WTC11 (cell line): Measurements from ENCODE around the gene ATP6V1G2. TPM values are rescaled to one million over a fixed set of nuclear protein-coding genes. Genes with fewer than 3 reads are reported as not detected.

Experiments
- ATAC-seq: fragments of 200-7000 bp; cut with Tn5 transposase; 2 replicates; pipeline ENCODE4 v1.10.0; 2021; ENCODE audit warnings: mild to moderate bottlenecking, moderate library complexity
- CTCF ChIA-PET: fragments of 300-600 bp; sonication (Branson Sonifier 250); formaldehyde crosslinking; loops from one replicate; lab custom pipeline; 2021; ENCODE audit warnings: antibody characterized with exemption; lab: Charles Lee
- POLR2A ChIA-PET: fragments of 350-600 bp; sonication (Branson Sonifier 250); formaldehyde crosslinking; loops from one replicate; lab custom pipeline; 2021; ENCODE audit warnings: antibody characterized with exemption; lab: Charles Lee
- DNase-seq: peaks from one replicate; pipeline ENCODE4 v3.0.0; 2021; ENCODE audit warnings: low spot score
- H3K27ac Mint-ChIP-seq: 2 replicates; pipeline ENCODE4 v1.8.0; 2021; ENCODE audit warnings: mixed read lengths
- H3K27me3 Mint-ChIP-seq: 2 replicates; pipeline ENCODE4 v1.8.0; 2021; ENCODE audit warnings: low read depth, mild to moderate bottlenecking, moderate library complexity, mixed read lengths
- H3K36me3 Mint-ChIP-seq: 2 replicates; pipeline ENCODE4 v1.8.0; 2021; ENCODE audit warnings: mixed read lengths
- H3K4me1 Mint-ChIP-seq: 2 replicates; pipeline ENCODE4 v1.8.0; 2022; ENCODE audit warnings: mixed read lengths
- H3K4me3 Mint-ChIP-seq: 2 replicates; pipeline ENCODE4 v1.8.0; 2021; ENCODE audit warnings: mild to moderate bottlenecking, moderate library complexity, mixed read lengths
- H3K9me3 Mint-ChIP-seq: 2 replicates; pipeline ENCODE4 v1.8.0; 2021; ENCODE audit warnings: mixed read lengths
- ETV6 ChIP-seq: sonication (generic); formaldehyde crosslinking; IDR thresholded peaks from 2 replicates; pipeline ENCODE4 v1.8.1; 2022; ENCODE audit warnings: mild to moderate bottlenecking, missing genetic modification reagents
- FOXP1 ChIP-seq: sonication (generic); formaldehyde crosslinking; IDR thresholded peaks from 2 replicates; pipeline ENCODE4 v1.8.0; 2022; ENCODE audit warnings: missing genetic modification reagents, mild to moderate bottlenecking, moderate library complexity, borderline replicate concordance
- GRHL2 ChIP-seq: fragments of 250-450 bp; sonication (Bioruptor Pico); IDR thresholded peaks from 2 replicates; pipeline ENCODE4 v1.8.0; 2022; ENCODE audit warnings: mild to moderate bottlenecking, moderate library complexity; ENCODE audit not compliant: insufficient replicate concordance, severe bottlenecking
- JUN ChIP-seq: sonication (generic); formaldehyde crosslinking; IDR thresholded peaks from 2 replicates; pipeline ENCODE4 v1.8.0; 2023; ENCODE audit warnings: mild to moderate bottlenecking, missing genetic modification reagents
- NFATC4 ChIP-seq: fragments of 250-450 bp; sonication (Bioruptor Pico); IDR thresholded peaks from 2 replicates; pipeline ENCODE4 v1.9.0; 2021; ENCODE audit warnings: mild to moderate bottlenecking
- NFE2L1 ChIP-seq: sonication (generic); formaldehyde crosslinking; IDR thresholded peaks from 2 replicates; pipeline ENCODE4 v1.8.1; 2023; ENCODE audit warnings: missing genetic modification reagents
- NR2C2 ChIP-seq: sonication (generic); formaldehyde crosslinking; IDR thresholded peaks from 2 replicates; pipeline ENCODE4 v1.8.0; 2022; ENCODE audit warnings: mild to moderate bottlenecking, missing genetic modification reagents
- SMAD4 ChIP-seq: sonication (generic); formaldehyde crosslinking; IDR thresholded peaks from 2 replicates; pipeline ENCODE4 v1.8.0; 2022; ENCODE audit warnings: mild to moderate bottlenecking, missing genetic modification reagents
- SP1 ChIP-seq: sonication (generic); formaldehyde crosslinking; conservative IDR thresholded peaks from 2 replicates; pipeline ENCODE4 v1.8.1; 2022; ENCODE audit warnings: missing genetic modification reagents
- TEAD4 ChIP-seq: sonication (generic); formaldehyde crosslinking; IDR thresholded peaks from 2 replicates; pipeline ENCODE4 v1.8.0; 2022; ENCODE audit warnings: mild to moderate bottlenecking, missing genetic modification reagents
- TP53 ChIP-seq: sonication (generic); formaldehyde crosslinking; IDR thresholded peaks from 2 replicates; pipeline ENCODE4 v1.8.1; 2023; ENCODE audit warnings: mild to moderate bottlenecking, missing genetic modification reagents
- total RNA-seq: library from RNA; stranded (reverse); gene quantifications from 3 replicates; pipeline ENCODE4 v1.2.3, GENCODE V29; 2021
- TF ChIP-seq, protein P1 (sequence below): fragments of 250-450 bp; sonication (Bioruptor Pico); IDR thresholded peaks from 2 replicates; pipeline ENCODE4 v1.9.0; 2021; ENCODE audit warnings: moderate library complexity, mild to moderate bottlenecking, inconsistent platforms, borderline replicate concordance
- TF ChIP-seq, protein P2 (sequence below): sonication (generic); formaldehyde crosslinking; IDR thresholded peaks from 2 replicates; pipeline ENCODE4 v1.8.1; 2022; ENCODE audit warnings: mild to moderate bottlenecking, moderate library complexity, missing genetic modification reagents
- TF ChIP-seq, protein P3 (sequence below): sonication (generic); formaldehyde crosslinking; IDR thresholded peaks from 2 replicates; pipeline ENCODE4 v1.8.1; 2023; ENCODE audit warnings: mild to moderate bottlenecking, missing genetic modification reagents, moderate library complexity
- TF ChIP-seq, protein P4 (sequence below): sonication (generic); formaldehyde crosslinking; IDR thresholded peaks from 2 replicates; pipeline ENCODE4 v1.8.0; 2022; ENCODE audit warnings: mild to moderate bottlenecking, missing genetic modification reagents
- TF ChIP-seq, protein P5 (sequence below): sonication (generic); formaldehyde crosslinking; IDR thresholded peaks from 2 replicates; pipeline ENCODE4 v1.8.0; 2023; ENCODE audit warnings: mild to moderate bottlenecking, missing genetic modification reagents
- TF ChIP-seq, protein P6 (sequence below): sonication (generic); formaldehyde crosslinking; IDR thresholded peaks from 2 replicates; pipeline ENCODE4 v1.8.1; 2023; ENCODE audit warnings: mild to moderate bottlenecking, missing genetic modification reagents, moderate library complexity
- TF ChIP-seq, protein P7 (sequence below): sonication (generic); formaldehyde crosslinking; IDR thresholded peaks from 2 replicates; pipeline ENCODE4 v1.8.0; 2023; ENCODE audit warnings: missing genetic modification reagents
- TF ChIP-seq, protein P8 (sequence below): sonication (generic); formaldehyde crosslinking; IDR thresholded peaks from 2 replicates; pipeline ENCODE4 v1.8.1; 2023; ENCODE audit warnings: mild to moderate bottlenecking, moderate library complexity, missing genetic modification reagents
- TF ChIP-seq, protein P9 (sequence below): sonication (generic); formaldehyde crosslinking; IDR thresholded peaks from 2 replicates; pipeline ENCODE4 v1.8.1; 2022; ENCODE audit warnings: mild to moderate bottlenecking, missing genetic modification reagents, moderate library complexity, borderline replicate concordance

ATP6V1G2 gene
- total RNA-seq, 1 experiment from 2014 or later, result 4.0 TPM

DNA sequence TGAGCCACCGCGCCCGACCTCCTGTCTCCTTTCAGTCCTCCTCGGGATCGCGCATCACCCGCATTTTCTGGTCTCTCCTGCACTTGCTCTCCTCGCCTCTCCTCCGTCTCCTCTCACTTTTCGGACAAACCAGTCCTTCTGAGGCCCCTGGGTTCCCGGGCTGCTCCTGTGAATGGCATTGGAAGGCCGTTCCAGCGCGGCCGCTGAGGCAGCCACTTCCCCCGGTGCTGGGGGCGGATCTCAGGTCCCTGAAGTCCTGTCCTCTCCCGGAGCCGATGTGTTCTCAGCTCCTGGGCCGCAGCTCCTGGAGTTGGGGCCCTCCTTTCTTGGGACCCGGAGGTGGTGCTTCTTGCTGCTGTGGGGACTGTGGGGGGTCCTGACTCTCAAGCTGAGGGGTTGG is 47.7 kb downstream of the ATP6V1G2 start:
- ATAC-seq, result no peak
- CTCF ChIA-PET, result interaction anchor here (0.6 to 2.1 kb wide), 10 partner anchors 30 to 132 kb away, joined by 3 to 12 read pairs (median 4); partner anchors contain the start of genes ATP6V1G2 and MCCD1
- peaks cover 30% of the 10 kb centered on the region for H3K27me3 Mint-ChIP-seq

DNA sequence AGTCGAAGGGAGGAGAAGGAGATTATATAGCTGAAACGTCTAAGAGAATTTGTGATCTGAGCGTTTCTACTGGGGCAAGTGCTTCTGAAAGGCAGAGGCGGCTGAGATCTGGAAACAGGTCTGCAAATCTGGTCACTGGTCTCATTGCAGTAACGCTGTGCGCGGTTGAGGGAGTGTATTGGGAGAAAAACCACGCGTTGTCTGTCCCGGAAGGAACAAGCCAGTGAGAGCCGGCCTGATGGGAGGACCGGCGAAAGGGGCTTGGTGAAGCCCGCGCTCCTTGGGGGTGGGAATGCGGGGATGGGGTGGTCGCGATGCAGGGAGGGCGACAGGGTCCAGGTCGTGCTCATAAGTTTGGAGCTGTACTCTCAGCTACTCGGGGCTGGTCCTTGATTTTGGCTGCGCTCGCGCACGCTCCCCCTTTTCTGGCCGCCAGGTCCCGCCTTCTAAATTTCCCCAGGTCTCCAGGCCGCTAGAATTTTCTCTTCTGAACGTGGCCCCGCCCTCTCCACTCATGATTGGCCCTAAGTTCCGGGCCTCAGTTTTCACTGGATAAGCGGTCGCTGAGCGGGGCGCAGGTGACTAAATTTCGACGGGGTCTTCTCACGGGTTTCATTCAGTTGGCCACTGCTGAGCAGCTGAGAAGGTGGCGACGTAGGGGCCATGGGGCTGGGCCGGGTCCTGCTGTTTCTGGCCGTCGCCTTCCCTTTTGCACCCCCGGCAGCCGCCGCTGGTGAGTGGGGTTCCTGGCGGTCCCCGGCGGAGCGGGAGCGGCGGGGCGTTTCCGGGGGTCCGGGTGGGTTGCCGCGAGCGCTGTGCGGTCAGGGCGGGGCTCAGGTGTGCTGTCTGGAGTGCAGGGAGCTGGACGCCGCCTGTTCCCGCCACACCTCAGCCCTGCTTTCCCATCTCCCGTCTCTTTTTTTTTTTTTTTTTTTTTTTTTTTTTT is 48.6 kb downstream of the ATP6V1G2 start, which contains the start of gene MICB:
TSS of gene MICB (plus strand) at position 615 of the 946 bp plus-strand sequence. CDS start at position 664, 49 bp downstream.
- Mint-ChIP-seq H3K27ac (peak within 1 kb of the TSS; percentile 94), H3K36me3 (no peaks in the 10 kb centered on the region), H3K9me3 (no peaks in the 10 kb centered on the region), H3K27me3 (peaks cover 30% of the 10 kb centered on the region), H3K4me1 (peaks cover 54% of the 10 kb centered on the region), H3K4me3 (peak within 1 kb of the TSS; percentile 100)
- ChIA-PET CTCF (interaction anchor here (0.6 to 2.1 kb wide), 13 partner anchors 31 to 131 kb away, joined by 3 to 12 read pairs (median 4); partner anchors contain the start of genes ATP6V1G2 and MCCD1), POLR2A (interaction anchor here (0.6 to 3.2 kb wide), 8 partner anchors 16 to 242 kb away, joined by 3 to 22 read pairs (median 4); partner anchors contain the start of genes ATP6V1G2, DDX39B, MCCD1 and MICA)
- DNase-seq (peak; percentile 91), ATAC-seq (peak; percentile 69)
- TF ChIP-seq, protein P1, sequence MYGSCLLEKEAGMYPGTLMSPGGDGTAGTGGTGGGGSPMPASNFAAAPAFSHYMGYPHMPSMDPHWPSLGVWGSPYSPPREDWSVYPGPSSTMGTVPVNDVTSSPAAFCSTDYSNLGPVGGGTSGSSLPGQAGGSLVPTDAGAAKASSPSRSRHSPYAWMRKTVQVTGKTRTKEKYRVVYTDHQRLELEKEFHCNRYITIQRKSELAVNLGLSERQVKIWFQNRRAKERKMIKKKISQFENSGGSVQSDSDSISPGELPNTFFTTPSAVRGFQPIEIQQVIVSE (CRISPR knock-in tag), result no peak
- TF ChIP-seq, protein P2, sequence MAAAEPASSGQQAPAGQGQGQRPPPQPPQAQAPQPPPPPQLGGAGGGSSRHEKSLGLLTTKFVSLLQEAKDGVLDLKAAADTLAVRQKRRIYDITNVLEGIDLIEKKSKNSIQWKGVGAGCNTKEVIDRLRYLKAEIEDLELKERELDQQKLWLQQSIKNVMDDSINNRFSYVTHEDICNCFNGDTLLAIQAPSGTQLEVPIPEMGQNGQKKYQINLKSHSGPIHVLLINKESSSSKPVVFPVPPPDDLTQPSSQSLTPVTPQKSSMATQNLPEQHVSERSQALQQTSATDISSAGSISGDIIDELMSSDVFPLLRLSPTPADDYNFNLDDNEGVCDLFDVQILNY (CRISPR knock-in tag), result 0 out of 2 replicates have a peak, but pooled peaks have one; percentile 59
- TF ChIP-seq, protein P3, sequence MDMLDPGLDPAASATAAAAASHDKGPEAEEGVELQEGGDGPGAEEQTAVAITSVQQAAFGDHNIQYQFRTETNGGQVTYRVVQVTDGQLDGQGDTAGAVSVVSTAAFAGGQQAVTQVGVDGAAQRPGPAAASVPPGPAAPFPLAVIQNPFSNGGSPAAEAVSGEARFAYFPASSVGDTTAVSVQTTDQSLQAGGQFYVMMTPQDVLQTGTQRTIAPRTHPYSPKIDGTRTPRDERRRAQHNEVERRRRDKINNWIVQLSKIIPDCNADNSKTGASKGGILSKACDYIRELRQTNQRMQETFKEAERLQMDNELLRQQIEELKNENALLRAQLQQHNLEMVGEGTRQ (CRISPR knock-in tag), result peak; percentile 58; the same call in 1 of the 2 replicates
- TF ChIP-seq SP1 (peak; percentile 73; the same call in 1 of the 2 replicates), GRHL2 (CRISPR knock-in tag) (no peak), NFE2L1 (CRISPR knock-in tag) (peak; percentile 50; the same call in 1 of the 2 replicates)
- TF ChIP-seq, protein P4, sequence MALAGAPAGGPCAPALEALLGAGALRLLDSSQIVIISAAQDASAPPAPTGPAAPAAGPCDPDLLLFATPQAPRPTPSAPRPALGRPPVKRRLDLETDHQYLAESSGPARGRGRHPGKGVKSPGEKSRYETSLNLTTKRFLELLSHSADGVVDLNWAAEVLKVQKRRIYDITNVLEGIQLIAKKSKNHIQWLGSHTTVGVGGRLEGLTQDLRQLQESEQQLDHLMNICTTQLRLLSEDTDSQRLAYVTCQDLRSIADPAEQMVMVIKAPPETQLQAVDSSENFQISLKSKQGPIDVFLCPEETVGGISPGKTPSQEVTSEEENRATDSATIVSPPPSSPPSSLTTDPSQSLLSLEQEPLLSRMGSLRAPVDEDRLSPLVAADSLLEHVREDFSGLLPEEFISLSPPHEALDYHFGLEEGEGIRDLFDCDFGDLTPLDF (CRISPR knock-in tag), result no peak

More for the DNA sequence above, 47.7 kb downstream of the ATP6V1G2 start:
- H3K4me3 Mint-ChIP-seq, result peak overlapping the region; percentile 100
- peak overlapping the region; percentile 94 for H3K27ac Mint-ChIP-seq
- peak; percentile 49 for DNase-seq
- no peaks in the 10 kb centered on the region for H3K9me3 Mint-ChIP-seq
- H3K36me3 Mint-ChIP-seq, result no peaks in the 10 kb centered on the region
- TF ChIP-seq TEAD4, result no peak
- TF ChIP-seq, protein P5, sequence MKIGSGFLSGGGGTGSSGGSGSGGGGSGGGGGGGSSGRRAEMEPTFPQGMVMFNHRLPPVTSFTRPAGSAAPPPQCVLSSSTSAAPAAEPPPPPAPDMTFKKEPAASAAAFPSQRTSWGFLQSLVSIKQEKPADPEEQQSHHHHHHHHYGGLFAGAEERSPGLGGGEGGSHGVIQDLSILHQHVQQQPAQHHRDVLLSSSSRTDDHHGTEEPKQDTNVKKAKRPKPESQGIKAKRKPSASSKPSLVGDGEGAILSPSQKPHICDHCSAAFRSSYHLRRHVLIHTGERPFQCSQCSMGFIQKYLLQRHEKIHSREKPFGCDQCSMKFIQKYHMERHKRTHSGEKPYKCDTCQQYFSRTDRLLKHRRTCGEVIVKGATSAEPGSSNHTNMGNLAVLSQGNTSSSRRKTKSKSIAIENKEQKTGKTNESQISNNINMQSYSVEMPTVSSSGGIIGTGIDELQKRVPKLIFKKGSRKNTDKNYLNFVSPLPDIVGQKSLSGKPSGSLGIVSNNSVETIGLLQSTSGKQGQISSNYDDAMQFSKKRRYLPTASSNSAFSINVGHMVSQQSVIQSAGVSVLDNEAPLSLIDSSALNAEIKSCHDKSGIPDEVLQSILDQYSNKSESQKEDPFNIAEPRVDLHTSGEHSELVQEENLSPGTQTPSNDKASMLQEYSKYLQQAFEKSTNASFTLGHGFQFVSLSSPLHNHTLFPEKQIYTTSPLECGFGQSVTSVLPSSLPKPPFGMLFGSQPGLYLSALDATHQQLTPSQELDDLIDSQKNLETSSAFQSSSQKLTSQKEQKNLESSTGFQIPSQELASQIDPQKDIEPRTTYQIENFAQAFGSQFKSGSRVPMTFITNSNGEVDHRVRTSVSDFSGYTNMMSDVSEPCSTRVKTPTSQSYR, result no peak
- no peak for TF ChIP-seq FOXP1 (CRISPR knock-in tag)
- TF ChIP-seq NFATC4 (CRISPR knock-in tag), result no peak
- TF ChIP-seq, protein P1 (CRISPR knock-in tag), result no peak
- TF ChIP-seq, protein P6, sequence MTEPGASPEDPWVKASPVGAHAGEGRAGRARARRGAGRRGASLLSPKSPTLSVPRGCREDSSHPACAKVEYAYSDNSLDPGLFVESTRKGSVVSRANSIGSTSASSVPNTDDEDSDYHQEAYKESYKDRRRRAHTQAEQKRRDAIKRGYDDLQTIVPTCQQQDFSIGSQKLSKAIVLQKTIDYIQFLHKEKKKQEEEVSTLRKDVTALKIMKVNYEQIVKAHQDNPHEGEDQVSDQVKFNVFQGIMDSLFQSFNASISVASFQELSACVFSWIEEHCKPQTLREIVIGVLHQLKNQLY, result no peak
- no peak for TF ChIP-seq ETV6 (CRISPR knock-in tag)
- no peak for TF ChIP-seq JUN (CRISPR knock-in tag)
- TF ChIP-seq, protein P7, sequence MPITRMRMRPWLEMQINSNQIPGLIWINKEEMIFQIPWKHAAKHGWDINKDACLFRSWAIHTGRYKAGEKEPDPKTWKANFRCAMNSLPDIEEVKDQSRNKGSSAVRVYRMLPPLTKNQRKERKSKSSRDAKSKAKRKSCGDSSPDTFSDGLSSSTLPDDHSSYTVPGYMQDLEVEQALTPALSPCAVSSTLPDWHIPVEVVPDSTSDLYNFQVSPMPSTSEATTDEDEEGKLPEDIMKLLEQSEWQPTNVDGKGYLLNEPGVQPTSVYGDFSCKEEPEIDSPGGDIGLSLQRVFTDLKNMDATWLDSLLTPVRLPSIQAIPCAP, result no peak
- TF ChIP-seq SP1, result no peak
- TF ChIP-seq, protein P8, sequence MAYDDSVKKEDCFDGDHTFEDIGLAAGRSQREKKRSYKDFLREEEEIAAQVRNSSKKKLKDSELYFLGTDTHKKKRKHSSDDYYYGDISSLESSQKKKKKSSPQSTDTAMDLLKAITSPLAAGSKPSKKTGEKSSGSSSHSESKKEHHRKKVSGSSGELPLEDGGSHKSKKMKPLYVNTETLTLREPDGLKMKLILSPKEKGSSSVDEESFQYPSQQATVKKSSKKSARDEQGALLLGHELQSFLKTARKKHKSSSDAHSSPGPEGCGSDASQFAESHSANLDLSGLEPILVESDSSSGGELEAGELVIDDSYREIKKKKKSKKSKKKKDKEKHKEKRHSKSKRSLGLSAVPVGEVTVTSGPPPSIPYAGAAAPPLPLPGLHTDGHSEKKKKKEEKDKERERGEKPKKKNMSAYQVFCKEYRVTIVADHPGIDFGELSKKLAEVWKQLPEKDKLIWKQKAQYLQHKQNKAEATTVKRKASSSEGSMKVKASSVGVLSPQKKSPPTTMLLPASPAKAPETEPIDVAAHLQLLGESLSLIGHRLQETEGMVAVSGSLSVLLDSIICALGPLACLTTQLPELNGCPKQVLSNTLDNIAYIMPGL (CRISPR knock-in tag), result no peak
- no peak for TF ChIP-seq TP53 (CRISPR knock-in tag)
- no peak for TF ChIP-seq NR2C2
- TF ChIP-seq SMAD4 (CRISPR knock-in tag), result no peak
- TF ChIP-seq, protein P9, sequence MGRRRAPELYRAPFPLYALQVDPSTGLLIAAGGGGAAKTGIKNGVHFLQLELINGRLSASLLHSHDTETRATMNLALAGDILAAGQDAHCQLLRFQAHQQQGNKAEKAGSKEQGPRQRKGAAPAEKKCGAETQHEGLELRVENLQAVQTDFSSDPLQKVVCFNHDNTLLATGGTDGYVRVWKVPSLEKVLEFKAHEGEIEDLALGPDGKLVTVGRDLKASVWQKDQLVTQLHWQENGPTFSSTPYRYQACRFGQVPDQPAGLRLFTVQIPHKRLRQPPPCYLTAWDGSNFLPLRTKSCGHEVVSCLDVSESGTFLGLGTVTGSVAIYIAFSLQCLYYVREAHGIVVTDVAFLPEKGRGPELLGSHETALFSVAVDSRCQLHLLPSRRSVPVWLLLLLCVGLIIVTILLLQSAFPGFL (CRISPR knock-in tag), result no peak
- TF ChIP-seq NFE2L1 (CRISPR knock-in tag), result no peak
- peaks cover 48% of the 10 kb centered on the region for H3K4me1 Mint-ChIP-seq
- POLR2A ChIA-PET, result interaction anchor here (0.6 to 3.2 kb wide), 5 partner anchors 15 to 241 kb away, joined by 3 to 22 read pairs (median 3); partner anchors contain the start of genes DDX39B, MICA and MSH5
